HL-60 (cell line): Measurements from ENCODE around the gene HOXD11.

Source experiments
- CTCF ChIP-seq: IDR thresholded peaks from one replicate; pipeline ENCODE4 v1.5.1; 2011; ENCODE audit warnings: low read length, control low read depth, inconsistent platforms; ENCODE audit not compliant: insufficient read depth
- GABPA ChIP-seq: IDR thresholded peaks from 2 replicates; pipeline ENCODE4 v1.6.1; 2012; ENCODE audit warnings: low read depth
- POLR2AphosphoS5 ChIP-seq: IDR thresholded peaks from 2 replicates; pipeline ENCODE4 v1.6.1; 2012; ENCODE audit warnings: low read depth
- REST ChIP-seq: IDR thresholded peaks from 2 replicates; pipeline ENCODE4 v1.6.1; 2012; ENCODE audit warnings: low read depth; ENCODE audit not compliant: insufficient replicate concordance

- TF ChIP-seq CTCF (no peak), GABPA (no peak), POLR2AphosphoS5 (no peak), REST (no peak)
Measured at GRCh38 chr2:176145085-176145969, 38.2 kb downstream of the HOXD11 start.
